SU-DHL-6 (cell line): ENCODE measurements around the gene EIF4G1.

Experiments used
- EZH2phosphoT487 ChIP-seq: fragments of 200-600 bp; sonication (generic), shearing (Covaris generic); conservative IDR thresholded peaks from 2 replicates; pipeline ENCODE4 v1.6.1; 2018; ENCODE audit warnings: mild to moderate bottlenecking, antibody characterized with exemption, low read length, moderate library complexity, mixed read lengths
- TF ChIP-seq, protein P1 (sequence below): fragments of 200-600 bp; sonication (generic); IDR thresholded peaks from one replicate; pipeline ENCODE4 v1.5.1; 2017; ENCODE audit warnings: antibody characterized with exemption, mild to moderate bottlenecking, low read length, moderate library complexity; ENCODE audit not compliant: insufficient read depth, poor library complexity, severe bottlenecking

DNA sequence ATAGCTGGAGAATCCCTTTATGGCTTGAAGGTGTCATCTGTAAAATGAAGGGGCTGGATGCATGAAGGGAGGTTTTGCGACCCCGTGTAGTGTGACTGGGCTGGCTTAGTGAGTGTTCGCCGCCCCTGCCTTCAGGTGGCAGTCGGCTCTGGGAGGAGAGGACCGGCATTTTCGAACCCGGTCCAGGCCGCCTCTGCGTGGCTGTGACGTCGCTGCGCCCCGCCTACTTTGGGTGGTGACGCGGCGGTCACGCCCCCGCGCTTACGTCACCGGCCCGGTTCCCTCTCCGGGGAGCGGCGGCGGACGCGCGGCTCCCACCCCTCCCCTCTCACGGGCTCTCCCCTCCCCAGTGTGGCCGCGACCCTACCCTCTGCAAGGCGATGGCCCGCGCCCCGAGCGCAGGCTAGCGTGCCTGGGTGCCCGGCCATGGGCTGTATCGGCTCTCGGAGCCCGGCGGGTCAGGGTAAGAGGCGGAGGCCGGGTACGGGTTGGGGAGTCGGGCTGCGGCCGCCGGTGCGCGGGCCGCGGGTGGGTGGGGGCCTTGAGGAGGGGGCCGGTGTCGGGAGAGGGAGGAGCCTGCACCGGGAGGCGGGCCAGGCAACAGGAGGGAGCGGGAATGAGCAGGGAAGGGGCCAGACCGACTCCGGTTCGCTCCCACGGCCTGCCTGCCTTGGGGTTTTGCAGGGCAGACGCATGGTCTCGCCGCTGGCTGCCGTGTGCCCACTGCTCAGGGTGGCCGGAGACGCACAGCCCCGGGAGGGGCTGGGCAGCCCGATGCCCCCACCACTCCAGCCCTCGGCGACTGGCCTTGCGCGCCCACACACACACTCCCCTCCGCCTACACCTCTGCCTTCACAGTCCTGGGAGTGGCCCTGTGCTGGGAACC is 21.5 kb downstream of the EIF4G1 start:
- TF ChIP-seq, protein P1, sequence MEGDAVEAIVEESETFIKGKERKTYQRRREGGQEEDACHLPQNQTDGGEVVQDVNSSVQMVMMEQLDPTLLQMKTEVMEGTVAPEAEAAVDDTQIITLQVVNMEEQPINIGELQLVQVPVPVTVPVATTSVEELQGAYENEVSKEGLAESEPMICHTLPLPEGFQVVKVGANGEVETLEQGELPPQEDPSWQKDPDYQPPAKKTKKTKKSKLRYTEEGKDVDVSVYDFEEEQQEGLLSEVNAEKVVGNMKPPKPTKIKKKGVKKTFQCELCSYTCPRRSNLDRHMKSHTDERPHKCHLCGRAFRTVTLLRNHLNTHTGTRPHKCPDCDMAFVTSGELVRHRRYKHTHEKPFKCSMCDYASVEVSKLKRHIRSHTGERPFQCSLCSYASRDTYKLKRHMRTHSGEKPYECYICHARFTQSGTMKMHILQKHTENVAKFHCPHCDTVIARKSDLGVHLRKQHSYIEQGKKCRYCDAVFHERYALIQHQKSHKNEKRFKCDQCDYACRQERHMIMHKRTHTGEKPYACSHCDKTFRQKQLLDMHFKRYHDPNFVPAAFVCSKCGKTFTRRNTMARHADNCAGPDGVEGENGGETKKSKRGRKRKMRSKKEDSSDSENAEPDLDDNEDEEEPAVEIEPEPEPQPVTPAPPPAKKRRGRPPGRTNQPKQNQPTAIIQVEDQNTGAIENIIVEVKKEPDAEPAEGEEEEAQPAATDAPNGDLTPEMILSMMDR: no peak
- no peak for TF ChIP-seq EZH2phosphoT487
